SK-N-SH (cell line): ENCODE results near the gene HIVEP2.

Source experiments
- CHD2 ChIP-seq: fragments of 150-350 bp; IDR thresholded peaks from 2 replicates; pipeline ENCODE4 v1.6.1; 2018; ENCODE audit warnings: low read length; ENCODE audit not compliant: partially characterized antibody
- CTCF ChIP-seq: fragments of 200-600 bp; sonication (generic); IDR thresholded peaks from 2 replicates; pipeline ENCODE4 v1.6.1; 2017; ENCODE audit warnings: antibody characterized with exemption, mild to moderate bottlenecking, moderate library complexity

GRCh38 chr6:142805042-142805441 lies 139.9 kb downstream of the HIVEP2 start:
- TF ChIP-seq CTCF (no peak), CHD2 (no peak)
